Upper lobe of right lung (tissue), 1 donor: ENCODE data around the gene SAMHD1. TPM values are rescaled to one million over a fixed set of nuclear protein-coding genes. Genes with fewer than 3 reads are reported as not detected.
A peak's percentile ranks its signal among the peaks of the same experiment; 100 is the strongest.

Source experiments
- ATAC-seq: fragments of 200-7000 bp; cut with Tn5 transposase; one replicate; pipeline ENCODE4 v1.9.1; 2020; ENCODE audit warnings: mild to moderate bottlenecking, moderate library complexity
- DNase-seq: peaks from one replicate; pipeline ENCODE4 v3.0.0-alpha.2; 2020
- H3K27ac ChIP-seq: fragments of 200-600 bp; one replicate; pipeline ENCODE4 v1.8.0; 2022
- H3K27me3 ChIP-seq: fragments of 200-600 bp; one replicate; pipeline ENCODE4 v1.8.0; 2022; ENCODE audit warnings: mild to moderate bottlenecking
- H3K36me3 ChIP-seq: fragments of 200-600 bp; one replicate; pipeline ENCODE4 v1.8.0; 2022
- H3K4me1 ChIP-seq: fragments of 200-600 bp; one replicate; pipeline ENCODE4 v1.8.0; 2022
- H3K4me3 ChIP-seq: fragments of 200-600 bp; one replicate; pipeline ENCODE4 v1.8.0; 2022; ENCODE audit warnings: mild to moderate bottlenecking
- H3K9me3 ChIP-seq: fragments of 200-600 bp; one replicate; pipeline ENCODE4 v1.8.0; 2022
- intact Hi-C: fragments of 100-400 bp; cut with DNase I; formaldehyde crosslinking; loops from one replicate; pipeline ENCODE4 v1.11.0; 2022
- total RNA-seq: library from RNA; stranded (reverse); fragmentation: NEBNext Ultra II Directional; extraction: Animal tissue kit (Norgen Biotek cat#: 25700); gene quantifications from one replicate; pipeline ENCODE4 v1.2.1, GENCODE V29; 2021
- TF ChIP-seq, protein P1 (sequence below): fragments of 200-600 bp; IDR thresholded peaks from one replicate; pipeline ENCODE4 v1.8.0; 2022; ENCODE audit warnings: antibody characterized with exemption
- donor health status: DM: no; HTN: yes; CAD: no; lungs with severe emphysema.

Gene SAMHD1
- total RNA-seq, 1 donor from 2014 or later, result 177 TPM

DNA sequence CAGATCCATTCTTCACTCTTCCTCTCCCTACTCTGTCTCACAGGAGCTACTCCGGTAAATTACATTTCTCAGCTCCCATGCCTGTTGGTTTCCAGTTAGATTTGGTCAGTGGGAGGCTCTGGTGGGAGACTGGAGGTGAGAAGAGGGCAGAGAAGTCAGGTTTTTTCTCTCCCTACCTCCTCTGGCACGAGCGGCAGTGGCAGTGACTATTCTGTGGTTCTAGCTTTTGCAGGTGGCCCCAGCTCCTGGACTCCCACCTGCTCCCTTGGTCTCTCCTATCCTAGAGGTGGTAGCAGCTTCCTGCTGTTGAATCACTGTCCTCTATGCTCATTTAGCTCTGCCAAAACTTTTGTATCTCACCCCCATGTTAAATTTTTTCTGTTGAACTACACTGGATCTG, 57.7 kb downstream of the SAMHD1 start:
- ATAC-seq (no peak), DNase-seq (no peak)
- peaks cover 96% of the 10 kb centered on the region for H3K36me3 ChIP-seq
- intact Hi-C loops, result no loop called here
- H3K4me3 ChIP-seq, result no peak overlapping the region
- TF ChIP-seq, protein P1, sequence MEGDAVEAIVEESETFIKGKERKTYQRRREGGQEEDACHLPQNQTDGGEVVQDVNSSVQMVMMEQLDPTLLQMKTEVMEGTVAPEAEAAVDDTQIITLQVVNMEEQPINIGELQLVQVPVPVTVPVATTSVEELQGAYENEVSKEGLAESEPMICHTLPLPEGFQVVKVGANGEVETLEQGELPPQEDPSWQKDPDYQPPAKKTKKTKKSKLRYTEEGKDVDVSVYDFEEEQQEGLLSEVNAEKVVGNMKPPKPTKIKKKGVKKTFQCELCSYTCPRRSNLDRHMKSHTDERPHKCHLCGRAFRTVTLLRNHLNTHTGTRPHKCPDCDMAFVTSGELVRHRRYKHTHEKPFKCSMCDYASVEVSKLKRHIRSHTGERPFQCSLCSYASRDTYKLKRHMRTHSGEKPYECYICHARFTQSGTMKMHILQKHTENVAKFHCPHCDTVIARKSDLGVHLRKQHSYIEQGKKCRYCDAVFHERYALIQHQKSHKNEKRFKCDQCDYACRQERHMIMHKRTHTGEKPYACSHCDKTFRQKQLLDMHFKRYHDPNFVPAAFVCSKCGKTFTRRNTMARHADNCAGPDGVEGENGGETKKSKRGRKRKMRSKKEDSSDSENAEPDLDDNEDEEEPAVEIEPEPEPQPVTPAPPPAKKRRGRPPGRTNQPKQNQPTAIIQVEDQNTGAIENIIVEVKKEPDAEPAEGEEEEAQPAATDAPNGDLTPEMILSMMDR, result no peak
- H3K4me1 ChIP-seq, result no peaks in the 10 kb centered on the region
- no peaks in the 10 kb centered on the region for H3K9me3 ChIP-seq
- H3K27me3 ChIP-seq, result no peaks in the 10 kb centered on the region
- H3K27ac ChIP-seq, result no peak overlapping the region

- intact Hi-C loops, result no loop called here
- Histone ChIP-seq H3K9me3 (no peaks in the 10 kb centered on the region), H3K4me1 (no peaks in the 10 kb centered on the region), H3K27me3 (no peaks in the 10 kb centered on the region), H3K4me3 (no peak overlapping the region), H3K36me3 (peaks cover 70% of the 10 kb centered on the region), H3K27ac (no peak overlapping the region)
- ATAC-seq (no peak), DNase-seq (no peak)
- TF ChIP-seq, protein P1, result no peak
These were observed 60.3 kb downstream of the SAMHD1 start for GRCh38 chr20:36891211-36891610.

DNA sequence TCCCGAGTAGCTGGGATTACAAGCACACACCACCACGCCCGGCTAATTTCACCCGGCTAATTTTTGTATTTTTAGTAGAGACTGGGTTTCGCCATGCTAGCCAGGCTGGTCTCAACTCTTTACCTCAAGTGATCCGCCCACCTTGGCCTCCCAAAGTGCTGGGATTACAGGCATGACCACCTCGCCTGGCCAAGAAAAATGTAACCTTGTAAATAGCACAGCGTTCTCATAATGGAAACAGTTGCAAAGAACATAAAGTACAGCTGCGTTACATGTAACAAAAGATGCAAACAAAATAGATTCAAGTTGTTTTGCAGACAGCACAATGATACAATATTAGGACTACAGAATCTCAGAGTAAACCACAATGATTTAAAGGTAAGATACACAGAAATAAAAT, 60.9 kb downstream of the SAMHD1 start:
- Histone ChIP-seq H3K36me3 (peaks cover 64% of the 10 kb centered on the region), H3K27ac (no peak overlapping the region), H3K4me3 (no peak overlapping the region), H3K27me3 (no peaks in the 10 kb centered on the region), H3K9me3 (no peaks in the 10 kb centered on the region), H3K4me1 (no peaks in the 10 kb centered on the region)
- DNase-seq, result no peak
- intact Hi-C loops, result no loop called here
- TF ChIP-seq, protein P1, result no peak
- no peak for ATAC-seq

DNA sequence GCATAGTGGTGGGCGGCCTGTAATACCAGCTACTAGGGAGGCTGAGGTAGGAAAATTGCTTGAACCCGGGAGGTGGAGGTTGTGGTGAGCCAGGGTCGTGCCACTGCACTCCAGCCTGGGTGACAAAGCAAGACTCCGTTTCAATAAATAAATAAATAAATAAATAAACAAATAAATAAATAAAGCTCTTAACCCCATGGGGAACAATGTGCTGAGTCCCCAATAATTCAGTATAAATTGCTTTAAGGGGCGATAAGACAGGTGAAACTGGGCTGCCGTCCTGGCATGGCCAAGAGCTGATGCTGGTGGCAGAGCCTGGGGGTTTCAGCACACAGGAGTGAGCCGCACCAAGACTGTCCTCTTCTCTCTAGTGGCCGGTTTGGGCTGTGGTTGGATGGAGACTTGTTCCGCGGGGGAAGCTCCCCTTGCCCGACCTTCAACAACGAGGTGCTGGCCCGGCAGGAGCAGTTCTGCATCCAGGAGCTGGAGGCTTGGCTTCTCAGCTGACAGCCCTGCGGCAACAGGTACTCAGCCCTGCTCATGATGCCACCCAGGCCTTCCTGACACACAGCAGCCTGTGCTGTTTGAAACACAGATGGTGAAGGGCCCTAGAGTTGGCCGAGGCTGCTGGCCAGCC, 62.5 kb downstream of the SAMHD1 start:
- Histone ChIP-seq H3K36me3 (peaks cover 48% of the 10 kb centered on the region), H3K4me1 (no peaks in the 10 kb centered on the region), H3K4me3 (no peak overlapping the region), H3K27ac (no peak overlapping the region), H3K9me3 (no peaks in the 10 kb centered on the region), H3K27me3 (no peaks in the 10 kb centered on the region)
- intact Hi-C loops, result no loop called here
- DNase-seq, result peak; percentile 64
- no peak for ATAC-seq
- TF ChIP-seq, protein P1, result no peak

DNA sequence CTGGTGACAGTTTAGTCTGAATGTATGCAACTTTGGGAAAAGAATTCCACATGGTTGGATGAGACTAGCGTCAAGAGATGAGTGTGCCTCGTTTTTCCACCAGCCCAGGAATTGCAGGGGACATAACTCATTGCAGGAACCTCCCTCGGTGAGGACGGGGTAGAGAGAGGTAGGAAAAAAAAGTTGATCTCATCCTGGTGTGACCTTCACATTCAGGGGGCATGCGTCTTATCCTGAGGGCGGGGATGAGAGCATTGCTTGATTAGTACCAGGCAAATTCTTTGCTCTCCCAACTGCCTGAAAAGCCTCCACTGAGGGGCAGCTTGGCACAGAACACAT, 63.8 kb downstream of the SAMHD1 start:
- Histone ChIP-seq H3K9me3 (no peaks in the 10 kb centered on the region), H3K4me1 (no peaks in the 10 kb centered on the region), H3K4me3 (no peak overlapping the region), H3K36me3 (peaks cover 36% of the 10 kb centered on the region), H3K27ac (no peak overlapping the region), H3K27me3 (no peaks in the 10 kb centered on the region)
- DNase-seq, result peak; percentile 23
- intact Hi-C loops, result no loop called here
- TF ChIP-seq, protein P1, result no peak
- no peak for ATAC-seq
